Fibroblast of pulmonary artery (primary cell): ENCODE results near the gene CAND2.

ENCODE experiments used
- DNase-seq: peaks from one replicate; pipeline ENCODE4 v3.0.0-alpha.2; 2010; ENCODE audit warnings: low read depth
- H3K4me3 ChIP-seq: replicated peaks from 2 replicates; pipeline ENCODE4 v1.5.1; 2011; ENCODE audit warnings: low read depth, mild to moderate bottlenecking, control low read depth, low read length, moderate library complexity
- TF ChIP-seq, protein P1 (sequence below): IDR thresholded peaks from 2 replicates; pipeline ENCODE4 v1.5.1; 2011; ENCODE audit warnings: mild to moderate bottlenecking, control low read depth, low read length, inconsistent platforms; ENCODE audit errors: missing control alignments

CAND2 gene

DNA sequence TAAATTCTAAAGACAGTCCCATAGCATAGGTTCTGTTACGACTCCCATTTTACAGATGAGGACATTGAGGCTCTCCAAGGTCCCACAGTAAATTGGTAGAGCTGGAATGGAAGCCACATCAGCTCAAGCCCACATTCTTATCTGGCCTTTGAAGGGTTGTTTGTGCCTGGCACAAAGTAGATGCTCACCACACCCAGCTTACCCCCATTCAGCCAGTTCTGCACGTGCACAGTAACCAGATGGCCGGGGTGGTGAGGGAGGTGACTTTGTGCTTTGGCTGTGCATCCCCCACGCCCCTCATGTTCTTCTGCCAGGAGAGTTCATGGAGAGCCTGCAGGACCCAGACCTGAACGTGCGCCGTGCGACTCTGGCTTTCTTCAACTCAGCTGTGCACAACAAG is 28.7 kb downstream of the CAND2 start:
- no peak overlapping the region for H3K4me3 ChIP-seq
- TF ChIP-seq, protein P1, sequence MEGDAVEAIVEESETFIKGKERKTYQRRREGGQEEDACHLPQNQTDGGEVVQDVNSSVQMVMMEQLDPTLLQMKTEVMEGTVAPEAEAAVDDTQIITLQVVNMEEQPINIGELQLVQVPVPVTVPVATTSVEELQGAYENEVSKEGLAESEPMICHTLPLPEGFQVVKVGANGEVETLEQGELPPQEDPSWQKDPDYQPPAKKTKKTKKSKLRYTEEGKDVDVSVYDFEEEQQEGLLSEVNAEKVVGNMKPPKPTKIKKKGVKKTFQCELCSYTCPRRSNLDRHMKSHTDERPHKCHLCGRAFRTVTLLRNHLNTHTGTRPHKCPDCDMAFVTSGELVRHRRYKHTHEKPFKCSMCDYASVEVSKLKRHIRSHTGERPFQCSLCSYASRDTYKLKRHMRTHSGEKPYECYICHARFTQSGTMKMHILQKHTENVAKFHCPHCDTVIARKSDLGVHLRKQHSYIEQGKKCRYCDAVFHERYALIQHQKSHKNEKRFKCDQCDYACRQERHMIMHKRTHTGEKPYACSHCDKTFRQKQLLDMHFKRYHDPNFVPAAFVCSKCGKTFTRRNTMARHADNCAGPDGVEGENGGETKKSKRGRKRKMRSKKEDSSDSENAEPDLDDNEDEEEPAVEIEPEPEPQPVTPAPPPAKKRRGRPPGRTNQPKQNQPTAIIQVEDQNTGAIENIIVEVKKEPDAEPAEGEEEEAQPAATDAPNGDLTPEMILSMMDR = no peak

DNA sequence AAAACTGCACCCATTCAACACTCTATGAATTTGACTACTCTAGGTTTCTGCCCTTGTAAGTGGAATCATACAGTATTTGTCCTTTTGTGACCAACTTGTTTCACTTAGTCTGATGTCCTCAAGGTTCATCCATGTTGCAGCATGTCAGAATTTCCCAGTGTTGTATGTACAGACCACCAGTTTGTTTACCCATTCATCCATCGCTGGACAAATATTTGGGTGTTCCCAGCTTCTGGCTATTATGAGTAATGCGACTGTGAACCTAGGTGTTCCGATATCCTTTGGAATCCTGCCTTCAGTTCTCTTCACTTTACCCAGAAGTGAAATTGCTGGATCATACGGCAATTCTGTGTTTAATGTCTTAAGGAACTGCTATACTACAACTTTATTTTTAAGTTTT is 32.3 kb downstream of the CAND2 start:
- no peak for DNase-seq
- TF ChIP-seq, protein P1 = no peak
- H3K4me3 ChIP-seq = no peak overlapping the region

More for the DNA sequence above, 28.7 kb downstream of the CAND2 start:
- no peak for DNase-seq

DNA sequence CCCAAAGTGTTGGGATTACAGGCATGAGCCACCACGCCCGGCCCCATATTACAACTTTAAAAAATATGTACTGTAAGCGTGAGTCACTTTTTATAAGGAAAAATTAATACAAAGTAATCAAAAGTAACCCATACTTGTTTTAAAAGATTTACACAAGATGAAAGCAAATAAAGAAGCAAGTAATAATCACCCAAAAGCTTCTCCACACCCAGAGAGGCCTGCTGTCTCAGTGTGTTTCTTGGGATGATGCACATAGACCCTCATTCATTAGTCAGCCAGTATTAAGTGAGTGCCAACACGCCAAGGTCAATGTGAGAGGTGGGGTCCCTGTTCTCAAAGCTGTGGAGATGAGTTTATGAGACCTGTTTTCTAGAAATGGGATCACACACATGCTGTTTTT is 32.9 kb downstream of the CAND2 start:
- no peak overlapping the region for H3K4me3 ChIP-seq
- TF ChIP-seq, protein P1 = no peak
- no peak for DNase-seq

DNA sequence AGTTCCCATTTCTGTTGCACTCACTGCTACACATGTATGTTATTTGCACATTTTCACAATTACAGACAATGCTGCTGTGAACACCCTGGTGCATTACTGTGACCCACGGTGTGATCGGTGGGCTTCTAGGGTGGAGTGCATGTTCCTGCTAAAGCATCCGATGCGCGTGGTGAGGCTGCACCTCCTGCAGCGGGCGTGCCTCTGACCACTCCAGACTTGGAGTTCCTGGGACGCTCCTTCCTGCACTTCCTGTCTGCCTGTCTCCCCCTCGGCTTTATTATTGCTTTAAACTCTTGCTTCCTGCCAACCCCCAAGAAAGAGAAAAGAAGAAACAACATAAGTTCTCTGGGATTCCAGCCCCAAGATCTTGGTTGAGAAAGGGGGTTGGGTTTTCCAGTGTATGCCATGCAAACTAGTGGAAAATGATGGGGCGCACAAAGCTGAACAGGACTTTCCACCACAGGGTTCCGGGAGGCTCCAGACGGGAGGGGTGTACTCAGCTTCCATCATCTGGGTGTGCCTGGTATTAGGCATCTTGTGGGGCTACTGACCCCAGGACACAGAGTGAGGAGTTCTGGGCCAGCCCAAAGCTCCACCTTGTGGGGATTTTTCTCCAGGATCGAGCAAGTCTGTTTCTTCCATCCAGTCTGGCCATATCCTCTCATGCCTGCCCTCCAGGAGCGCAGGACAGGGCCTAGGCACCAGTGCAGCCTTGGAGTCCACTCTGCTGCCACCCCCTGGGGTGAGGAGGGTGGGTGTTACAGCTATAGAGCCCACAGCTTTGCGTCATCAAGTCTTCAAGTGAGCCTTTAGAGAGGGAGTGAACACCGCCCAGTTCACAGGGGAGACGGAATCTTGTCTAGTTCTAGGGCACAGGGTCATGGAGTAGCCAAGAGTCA is 33.7 kb downstream of the CAND2 start:
- TF ChIP-seq, protein P1 = no peak
- no peak overlapping the region for H3K4me3 ChIP-seq
- no peak for DNase-seq

DNA sequence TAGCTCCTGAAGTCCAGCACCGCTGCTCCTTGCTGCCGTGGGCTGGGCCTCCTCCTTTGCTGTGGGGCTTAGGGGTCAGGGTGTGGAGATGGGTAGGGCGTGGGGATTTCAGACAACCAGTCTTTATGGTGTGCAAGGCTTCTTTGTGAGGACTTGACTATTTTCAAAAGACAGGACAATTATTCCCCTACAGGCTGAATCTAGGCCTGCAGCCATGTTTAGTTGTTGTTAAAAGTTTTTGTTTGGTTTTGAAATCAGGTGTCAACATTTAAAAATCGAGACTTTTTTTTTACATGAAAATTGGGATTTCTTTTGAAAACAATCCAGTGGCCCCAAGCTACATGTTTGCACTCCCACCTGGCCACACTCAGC is 34.3 kb downstream of the CAND2 start:
- H3K4me3 ChIP-seq = no peak overlapping the region
- no peak for DNase-seq
- TF ChIP-seq, protein P1 = peak; percentile 18

DNA sequence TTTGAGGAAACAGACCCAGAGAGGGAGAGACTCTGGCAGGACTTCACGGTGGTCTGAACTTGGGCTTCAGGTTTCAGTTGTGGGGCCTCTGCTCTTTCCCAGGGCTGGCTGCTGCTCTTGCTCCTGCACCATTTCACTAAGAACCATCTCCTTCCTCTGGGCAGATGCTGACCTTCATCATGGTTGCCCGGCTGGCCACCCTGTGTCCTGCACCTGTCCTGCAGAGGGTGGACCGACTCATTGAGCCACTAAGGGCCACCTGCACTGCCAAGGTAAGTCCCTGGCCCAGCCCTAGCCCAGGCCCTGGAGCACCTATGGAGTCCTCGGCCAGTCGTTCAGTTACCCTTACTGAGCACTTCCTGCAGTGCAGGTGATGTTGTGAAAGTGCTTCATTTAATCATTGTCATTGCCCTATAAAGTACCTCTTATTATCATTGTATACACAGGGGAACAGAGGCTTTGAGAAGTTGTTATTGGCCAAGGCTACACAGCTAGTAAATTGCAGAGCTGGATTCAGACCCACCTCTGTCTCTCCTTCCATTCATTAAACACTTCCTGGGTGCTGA is 34.9 kb downstream of the CAND2 start:
- H3K4me3 ChIP-seq = no peak overlapping the region
- TF ChIP-seq, protein P1 = no peak
- no peak for DNase-seq
